Fibroblast of lung (primary cell): ENCODE results near the gene ANTXRL.

Experiments
- EZH2 ChIP-seq: IDR thresholded peaks from 2 replicates; pipeline ENCODE4 v1.5.1; 2012; ENCODE audit warnings: low read length, control low read depth, mild to moderate bottlenecking; ENCODE audit errors: missing control alignments
- TF ChIP-seq, protein P1 (sequence below), 2 donors: IDR thresholded peaks in 1 of 2; conservative IDR thresholded peaks in 1 of 2; 1 replicate in 1 of 2; 2 replicates in 1 of 2; pipeline ENCODE4 v1.5.1; 2011 to 2012; ENCODE audit warnings: low read length in 2 of 2, control low read depth in 1 of 2, inconsistent platforms in 1 of 2, low read depth in 1 of 2, mild to moderate bottlenecking in 1 of 2

DNA sequence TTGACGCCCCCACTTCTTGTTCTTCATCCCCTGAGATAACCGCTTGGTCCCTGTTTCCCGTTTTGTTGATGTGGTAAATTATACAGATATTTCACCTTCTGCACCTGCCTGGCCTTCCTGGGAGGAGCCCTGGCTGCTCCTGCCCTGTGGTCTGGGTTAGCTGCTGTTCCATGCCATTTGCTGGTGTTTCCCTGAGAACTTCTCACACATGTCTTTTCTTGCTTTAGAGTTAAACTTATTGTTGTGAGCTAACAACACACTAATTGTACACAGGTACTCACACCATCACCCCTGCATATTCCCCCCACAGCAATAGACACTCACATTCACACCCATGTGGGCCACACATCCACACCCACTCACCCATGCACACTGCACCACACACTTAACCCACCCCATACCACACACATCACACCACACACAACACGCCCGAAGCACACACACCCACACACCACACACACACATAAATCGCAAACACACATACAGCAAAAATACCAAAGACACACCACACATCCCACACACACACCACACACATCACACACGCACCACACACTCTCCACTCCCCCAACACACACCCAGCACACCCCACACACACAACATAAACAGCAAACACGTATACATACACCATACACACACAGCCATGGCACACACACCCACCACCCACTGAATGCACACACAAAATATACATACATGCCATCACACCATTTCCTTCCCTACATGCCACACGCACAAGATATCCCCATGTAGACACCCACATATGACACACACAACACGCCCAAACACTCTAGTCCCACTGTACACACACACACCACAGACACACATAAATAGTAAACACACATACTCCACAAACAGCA lies 19.4 kb upstream of the ANTXRL start:
- TF ChIP-seq EZH2, result no peak
- TF ChIP-seq, protein P1, sequence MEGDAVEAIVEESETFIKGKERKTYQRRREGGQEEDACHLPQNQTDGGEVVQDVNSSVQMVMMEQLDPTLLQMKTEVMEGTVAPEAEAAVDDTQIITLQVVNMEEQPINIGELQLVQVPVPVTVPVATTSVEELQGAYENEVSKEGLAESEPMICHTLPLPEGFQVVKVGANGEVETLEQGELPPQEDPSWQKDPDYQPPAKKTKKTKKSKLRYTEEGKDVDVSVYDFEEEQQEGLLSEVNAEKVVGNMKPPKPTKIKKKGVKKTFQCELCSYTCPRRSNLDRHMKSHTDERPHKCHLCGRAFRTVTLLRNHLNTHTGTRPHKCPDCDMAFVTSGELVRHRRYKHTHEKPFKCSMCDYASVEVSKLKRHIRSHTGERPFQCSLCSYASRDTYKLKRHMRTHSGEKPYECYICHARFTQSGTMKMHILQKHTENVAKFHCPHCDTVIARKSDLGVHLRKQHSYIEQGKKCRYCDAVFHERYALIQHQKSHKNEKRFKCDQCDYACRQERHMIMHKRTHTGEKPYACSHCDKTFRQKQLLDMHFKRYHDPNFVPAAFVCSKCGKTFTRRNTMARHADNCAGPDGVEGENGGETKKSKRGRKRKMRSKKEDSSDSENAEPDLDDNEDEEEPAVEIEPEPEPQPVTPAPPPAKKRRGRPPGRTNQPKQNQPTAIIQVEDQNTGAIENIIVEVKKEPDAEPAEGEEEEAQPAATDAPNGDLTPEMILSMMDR (conservative IDR thresholded peaks at IDR 0.05 in 1 of 2, IDR thresholded peaks at IDR 0.05 in 1 of 2; ENCODE audit: low read depth in 1 of 2, low read length in 2 of 2), result no peak
